Measurements from ENCODE around the gene STXBP6. TPM values are rescaled to one million over a fixed set of nuclear protein-coding genes. Genes with fewer than 3 reads are reported as not detected.

Gene STXBP6
- total RNA-seq, 4 donors from 2014 or later, result 7.1 to 16.8 (median 8.9) TPM

DNA sequence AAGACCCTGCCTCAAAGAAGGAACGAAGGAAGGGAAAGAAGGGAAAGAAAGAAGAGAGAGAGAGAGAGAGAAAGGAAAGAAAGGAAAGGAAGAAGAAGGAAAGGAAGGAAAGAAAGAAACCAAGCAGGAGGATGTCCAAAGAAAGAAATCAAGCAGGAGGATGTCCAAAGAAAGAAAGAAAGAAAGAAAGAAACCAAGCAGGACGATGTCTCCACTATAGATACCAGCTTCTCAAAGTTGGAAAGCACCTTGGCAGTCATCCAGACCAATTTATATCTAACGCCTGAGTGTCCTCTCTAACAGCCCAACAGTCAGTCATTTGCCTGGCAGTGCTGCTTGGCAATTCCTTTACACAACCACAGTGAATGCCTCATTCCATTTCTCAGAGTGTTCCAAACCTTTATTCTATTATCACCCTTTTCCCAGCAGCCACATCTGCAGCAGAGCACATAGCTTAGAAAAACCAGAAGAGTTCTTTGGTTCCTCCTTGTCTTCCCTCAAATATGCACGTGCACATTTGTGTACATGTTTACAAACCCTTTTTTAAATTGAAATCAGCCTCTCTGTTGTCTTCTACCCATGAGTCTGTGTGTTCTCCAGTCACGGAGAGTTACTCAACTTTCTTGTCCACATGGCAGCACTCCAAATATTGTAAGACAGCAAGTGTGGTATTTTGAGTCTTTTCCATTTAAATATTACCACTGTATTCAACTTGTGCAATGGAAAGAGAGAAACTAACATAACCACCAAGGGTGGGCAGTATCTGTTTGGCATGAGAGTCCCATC, 138.4 kb downstream of the STXBP6 start:
- no peaks in the 10 kb centered on the region for H3K9me3 ChIP-seq
- no peaks in the 10 kb centered on the region for H3K27me3 ChIP-seq
- no peak for TF ChIP-seq POLR2A (IDR thresholded peaks at IDR 0.05)
- TF ChIP-seq EP300 (IDR thresholded peaks at IDR 0.05; ENCODE audit: low read depth), result no peak
- DNase-seq, result no peak
- 27 to 28% methylated on average over 5 of the region's 5 CpGs for WGBS, 2 donors (ENCODE audit: low coverage in 1 of 2)
- H3K27ac ChIP-seq, result peak overlapping the region in 1 of 4 donors; percentile 29
- peaks cover 0 to 43% (median 19%) of the 10 kb centered on the region in 4 donors for H3K4me1 ChIP-seq
- intact Hi-C loops (cut with DNase I; ENCODE audit: low total_unique reads) (no loop called here), in situ Hi-C loops (cut with MboI; ENCODE audit: low pct_ligation_motif_present in 1 of 4, low pct_unique_long_range_greater_than_20kb in 1 of 4, low sequenced_read_pairs in 3 of 4) (no loop called here)
- no peaks in the 10 kb centered on the region for H3K36me3 ChIP-seq
- no peak overlapping the region for H3K4me3 ChIP-seq

DNA sequence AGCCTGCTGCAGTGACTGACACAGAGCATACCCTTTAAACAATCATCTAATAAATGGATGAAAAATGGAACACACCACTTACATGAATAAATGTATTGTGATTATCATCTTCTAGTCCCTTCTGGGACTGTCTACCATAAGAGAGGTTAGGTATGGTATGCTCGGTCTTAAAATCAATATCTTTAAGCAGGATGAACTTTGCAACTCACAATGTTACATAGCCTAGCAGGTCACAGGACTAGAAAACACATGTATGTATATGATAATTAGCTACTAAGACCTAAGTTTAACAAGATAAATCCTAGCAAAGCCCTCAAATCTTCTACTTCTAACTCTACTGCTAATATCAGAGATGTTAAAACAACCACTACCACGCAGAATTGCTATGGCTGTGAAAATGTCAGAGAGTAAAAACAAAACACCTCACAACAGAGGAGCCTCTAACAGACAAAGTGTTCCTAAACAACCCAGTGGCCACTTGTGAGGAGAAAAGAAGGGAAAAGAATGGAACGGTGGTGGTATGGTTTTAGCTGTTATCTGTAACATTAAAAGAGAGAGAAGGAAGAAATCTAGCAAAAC, 139.4 kb downstream of the STXBP6 start:
- Histone ChIP-seq H3K4me3 (no peak overlapping the region), H3K4me1 (peaks cover 0 to 33% (median 19%) of the 10 kb centered on the region in 4 donors), H3K9me3 (no peaks in the 10 kb centered on the region), H3K36me3 (no peaks in the 10 kb centered on the region), H3K27me3 (no peaks in the 10 kb centered on the region), H3K27ac (no peak overlapping the region)
- in situ Hi-C loops (cut with MboI; ENCODE audit: low pct_ligation_motif_present in 1 of 4, low pct_unique_long_range_greater_than_20kb in 1 of 4, low sequenced_read_pairs in 3 of 4) (no loop called here), intact Hi-C loops (cut with DNase I; ENCODE audit: low total_unique reads) (no loop called here)
- no peak for DNase-seq
- TF ChIP-seq EP300 (IDR thresholded peaks at IDR 0.05; ENCODE audit: low read depth) (no peak), POLR2A (IDR thresholded peaks at IDR 0.05) (no peak), POLR2AphosphoS5 (IDR thresholded peaks at IDR 0.05) (no peak)
- TF ChIP-seq, protein P1, sequence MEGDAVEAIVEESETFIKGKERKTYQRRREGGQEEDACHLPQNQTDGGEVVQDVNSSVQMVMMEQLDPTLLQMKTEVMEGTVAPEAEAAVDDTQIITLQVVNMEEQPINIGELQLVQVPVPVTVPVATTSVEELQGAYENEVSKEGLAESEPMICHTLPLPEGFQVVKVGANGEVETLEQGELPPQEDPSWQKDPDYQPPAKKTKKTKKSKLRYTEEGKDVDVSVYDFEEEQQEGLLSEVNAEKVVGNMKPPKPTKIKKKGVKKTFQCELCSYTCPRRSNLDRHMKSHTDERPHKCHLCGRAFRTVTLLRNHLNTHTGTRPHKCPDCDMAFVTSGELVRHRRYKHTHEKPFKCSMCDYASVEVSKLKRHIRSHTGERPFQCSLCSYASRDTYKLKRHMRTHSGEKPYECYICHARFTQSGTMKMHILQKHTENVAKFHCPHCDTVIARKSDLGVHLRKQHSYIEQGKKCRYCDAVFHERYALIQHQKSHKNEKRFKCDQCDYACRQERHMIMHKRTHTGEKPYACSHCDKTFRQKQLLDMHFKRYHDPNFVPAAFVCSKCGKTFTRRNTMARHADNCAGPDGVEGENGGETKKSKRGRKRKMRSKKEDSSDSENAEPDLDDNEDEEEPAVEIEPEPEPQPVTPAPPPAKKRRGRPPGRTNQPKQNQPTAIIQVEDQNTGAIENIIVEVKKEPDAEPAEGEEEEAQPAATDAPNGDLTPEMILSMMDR (IDR thresholded peaks at IDR 0.05), result no peak
- WGBS, 2 donors (ENCODE audit: low coverage in 1 of 2), result 84% methylated on average over 3 of the region's 3 CpGs

DNA sequence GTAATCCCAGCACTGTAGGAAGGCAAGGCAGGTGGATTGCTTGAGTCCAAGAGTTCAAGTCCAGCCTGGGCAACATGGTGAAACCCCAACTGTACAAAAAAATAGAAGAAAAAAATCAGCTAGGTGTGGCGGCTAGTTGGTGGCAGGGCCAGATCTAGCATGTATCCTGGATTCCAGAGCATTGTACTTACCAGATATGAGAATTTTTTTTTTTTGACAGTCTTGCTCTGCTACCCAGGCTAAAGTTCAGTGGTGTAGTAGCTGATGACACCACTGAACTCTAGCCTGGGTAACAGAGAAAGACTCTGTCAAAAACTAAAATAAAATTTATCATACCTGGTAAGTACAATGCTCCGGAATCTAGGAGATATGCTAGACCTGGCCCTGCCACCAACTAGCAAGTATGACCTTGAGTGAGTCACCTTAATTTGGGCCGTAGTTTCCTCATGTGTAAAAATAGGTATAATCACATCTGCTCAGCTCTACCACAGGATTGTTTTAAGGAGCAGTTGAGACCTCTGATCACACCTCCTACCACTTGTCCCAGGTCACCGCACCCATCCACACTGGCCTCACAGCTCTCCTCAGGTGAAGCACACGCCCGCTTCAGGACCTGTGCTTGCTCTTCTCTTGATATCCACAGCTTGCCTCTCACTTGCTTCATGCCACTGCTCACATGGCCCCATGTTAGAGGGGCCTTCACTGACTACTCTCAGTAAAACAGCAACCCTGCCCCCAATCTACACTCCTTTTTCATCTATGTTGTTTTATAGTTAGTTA, 140.2 kb downstream of the STXBP6 start:
- in situ Hi-C loops (cut with MboI; ENCODE audit: low pct_ligation_motif_present in 1 of 4, low pct_unique_long_range_greater_than_20kb in 1 of 4, low sequenced_read_pairs in 3 of 4), result no loop called here
- Histone ChIP-seq H3K27ac (no peak overlapping the region), H3K4me3 (no peak overlapping the region), H3K4me1 (peaks cover 0 to 32% (median 19%) of the 10 kb centered on the region in 4 donors), H3K9me3 (no peaks in the 10 kb centered on the region), H3K27me3 (no peaks in the 10 kb centered on the region), H3K36me3 (no peaks in the 10 kb centered on the region)
- WGBS, 2 donors (ENCODE audit: low coverage in 1 of 2), result 87 to 94% methylated on average over 6 of the region's 6 CpGs
- TF ChIP-seq POLR2A (IDR thresholded peaks at IDR 0.05), result no peak
- TF ChIP-seq POLR2AphosphoS5 (IDR thresholded peaks at IDR 0.05), result no peak
- no peak for TF ChIP-seq EP300 (IDR thresholded peaks at IDR 0.05; ENCODE audit: low read depth)
- TF ChIP-seq, protein P1 (IDR thresholded peaks at IDR 0.05), result no peak
- intact Hi-C loops (cut with DNase I; ENCODE audit: low total_unique reads), result no loop called here
- DNase-seq, result no peak

DNA sequence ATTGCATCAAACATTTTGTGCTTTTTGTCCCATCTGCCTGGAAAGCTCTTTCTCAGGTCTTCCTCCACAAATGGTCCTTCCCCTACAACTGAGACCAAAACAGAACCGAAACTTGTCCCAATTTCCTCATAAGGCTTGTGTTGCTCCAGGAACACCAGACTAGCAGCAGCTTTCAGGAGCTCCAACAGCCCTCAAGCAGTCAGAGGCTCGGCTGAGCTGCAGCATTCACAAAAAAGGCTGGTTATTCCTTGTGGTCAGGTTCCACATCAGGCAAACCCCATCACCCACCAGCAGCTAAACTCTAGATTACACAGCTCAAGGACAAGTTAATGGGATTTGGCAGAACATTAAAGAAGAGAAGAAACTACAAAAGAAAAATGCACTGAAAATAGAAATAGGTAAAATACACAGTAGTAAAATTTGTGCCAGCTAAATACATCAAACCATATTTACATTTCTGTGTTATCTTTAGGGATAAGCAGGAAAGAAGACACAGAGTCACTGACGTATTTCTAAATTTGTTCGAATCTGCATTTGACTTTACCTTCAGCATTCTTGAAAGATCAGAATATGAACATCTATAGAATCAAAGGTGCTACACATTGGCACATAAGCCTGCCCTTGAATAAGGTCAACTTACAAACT, 141.2 kb downstream of the STXBP6 start:
- TF ChIP-seq, protein P1 (IDR thresholded peaks at IDR 0.05), result no peak
- no peak for DNase-seq
- no peaks in the 10 kb centered on the region for H3K9me3 ChIP-seq
- intact Hi-C loops (cut with DNase I; ENCODE audit: low total_unique reads), result no loop called here
- H3K27me3 ChIP-seq, result no peaks in the 10 kb centered on the region
- H3K4me1 ChIP-seq, result peaks cover 0 to 31% (median 19%) of the 10 kb centered on the region in 4 donors
- no peaks in the 10 kb centered on the region for H3K36me3 ChIP-seq
- 58 to 62% methylated on average over 2 to 4 of the region's 4 CpGs for WGBS, 2 donors (ENCODE audit: low coverage in 1 of 2)
- in situ Hi-C loops (cut with MboI; ENCODE audit: low pct_ligation_motif_present in 1 of 4, low pct_unique_long_range_greater_than_20kb in 1 of 4, low sequenced_read_pairs in 3 of 4), result no loop called here
- H3K4me3 ChIP-seq, result no peak overlapping the region
- H3K27ac ChIP-seq, result no peak overlapping the region
